ENCODE results near the gene KHK. TPM values are rescaled to one million over a fixed set of nuclear protein-coding genes. Genes with fewer than 3 reads are reported as not detected.
"Not testable (repeated sequence)": the region's sequence is repeated elsewhere in the genome, so short reads cannot be mapped to it uniquely, and the experiment has no call there.

KHK gene
- total RNA-seq, 4 donors from 2014 or later, result 0.44 to 2.3 (median 1.7) TPM

GRCh38 chr2:27072920-27073319, 13.7 kb upstream of the KHK start:
- WGBS, 2 donors, result 72 to 76% methylated on average over 5 of the region's 5 CpGs
- Histone ChIP-seq H3K36me3 (peaks cover 0 to 5% of the 10 kb centered on the region in 2 donors), H3K9me3 (no peaks in the 10 kb centered on the region), H3K4me1 (peaks cover 21 to 37% of the 10 kb centered on the region in 2 donors), H3K27ac (peak overlapping the region in 2 of 3 donors; percentile 44 to 81), H3K27me3 (no peaks in the 10 kb centered on the region), H3K4me3 (replicated peaks in 1 of 3) (no peak overlapping the region)
- DNase-seq, result no peak
- TF ChIP-seq POLR2A (IDR thresholded peaks at IDR 0.05) (no peak), CTCF (IDR thresholded peaks at IDR 0.05) (no peak)
- intact Hi-C loops (cut with DNase I), result loop anchor here (5.0 kb wide), 1 partner anchor 41 kb away; the partner anchor contains the start of gene TMEM214

- DNase-seq, result no peak
- no peaks in the 10 kb centered on the region for H3K27me3 ChIP-seq
- no peak overlapping the region for H3K27ac ChIP-seq
- peaks cover 0 to 3% of the 10 kb centered on the region in 2 donors for H3K36me3 ChIP-seq
- H3K4me1 ChIP-seq, result peaks cover 21 to 36% of the 10 kb centered on the region in 2 donors
- WGBS, 2 donors, result 60 to 79% methylated on average over 2 of the region's 2 CpGs
- no peaks in the 10 kb centered on the region for H3K9me3 ChIP-seq
- intact Hi-C loops (cut with DNase I), result loop anchor here (5.0 kb wide), 1 partner anchor 41 kb away; the partner anchor contains the start of gene TMEM214
- TF ChIP-seq CTCF (IDR thresholded peaks at IDR 0.05) (no peak), POLR2A (IDR thresholded peaks at IDR 0.05) (no peak)
- H3K4me3 ChIP-seq (replicated peaks in 1 of 3), result no peak overlapping the region
Observed at GRCh38 chr2:27073782-27074181, 12.8 kb upstream of the KHK start.

- WGBS, 2 donors, result 45 to 52% methylated on average over 4 of the region's 4 CpGs
- Histone ChIP-seq H3K4me3 (replicated peaks in 1 of 3) (no peak overlapping the region), H3K27ac (no peak overlapping the region), H3K4me1 (peaks cover 17 to 24% of the 10 kb centered on the region in 2 donors), H3K9me3 (no peaks in the 10 kb centered on the region), H3K27me3 (no peaks in the 10 kb centered on the region), H3K36me3 (no peaks in the 10 kb centered on the region)
- DNase-seq, result peak; percentile 26 to 29
- intact Hi-C loops (cut with DNase I), result loop anchor here (5.0 kb wide), 1 partner anchor 43 kb away; the partner anchor contains the start of gene TMEM214
- TF ChIP-seq CTCF (IDR thresholded peaks at IDR 0.05) (no peak), POLR2A (IDR thresholded peaks at IDR 0.05) (no peak)
Observed at GRCh38 chr2:27074738-27075565, 11.6 kb upstream of the KHK start.

GRCh38 chr2:27075566-27075871, 11.1 kb upstream of the KHK start:
- H3K4me3 ChIP-seq (replicated peaks in 1 of 3); intact Hi-C loops (cut with DNase I); H3K36me3 ChIP-seq; DNase-seq; H3K27ac ChIP-seq; H3K27me3 ChIP-seq; H3K9me3 ChIP-seq: not testable (repeated sequence)
- WGBS, 2 donors, result 73 to 78% methylated on average over 6 of the region's 6 CpGs
- peaks cover 13 to 18% of the 10 kb centered on the region in 2 donors for H3K4me1 ChIP-seq

- H3K36me3 ChIP-seq, result no peaks in the 10 kb centered on the region
- H3K27me3 ChIP-seq, result no peaks in the 10 kb centered on the region
- no peak for TF ChIP-seq POLR2A (IDR thresholded peaks at IDR 0.05)
- no peak for TF ChIP-seq CTCF (IDR thresholded peaks at IDR 0.05)
- no peak overlapping the region for H3K4me3 ChIP-seq (replicated peaks in 1 of 3)
- intact Hi-C loops (cut with DNase I), result no loop called here
- no peak for DNase-seq
- no peaks in the 10 kb centered on the region for H3K9me3 ChIP-seq
- peaks cover 13 to 23% of the 10 kb centered on the region in 2 donors for H3K4me1 ChIP-seq
- WGBS, 2 donors, result 84 to 87% methylated on average over 4 of the region's 4 CpGs
- H3K27ac ChIP-seq, result no peak overlapping the region
Observed at GRCh38 chr2:27076323-27076722, 10.2 kb upstream of the KHK start.
